ENCODE data around the gene PSME1.

The PSME1 gene

GRCh38 chr14:24113379-24113800 lies 22.6 kb upstream of the PSME1 start:
- H3K36me3 ChIP-seq (replicated peaks; ENCODE audit: insufficient read depth, low read length) = no peaks in the 10 kb centered on the region
- peaks cover 22% of the 10 kb centered on the region for H3F3A ChIP-seq (ENCODE audit: insufficient read depth, low read length)
- H3K79me2 ChIP-seq (ENCODE audit: low read length) = peaks cover 13% of the 10 kb centered on the region
- H3K9me3 ChIP-seq (replicated peaks; ENCODE audit: insufficient read depth, low read length) = no peaks in the 10 kb centered on the region
- peak overlapping the region; percentile 100 for H3K27ac ChIP-seq (ENCODE audit: low read length)
- no peaks in the 10 kb centered on the region for H3K27me3 ChIP-seq (replicated peaks; ENCODE audit: insufficient read depth, low read length)
- H4K20me1 ChIP-seq (ENCODE audit: insufficient read depth, low read length) = no peaks in the 10 kb centered on the region
- peak overlapping the region; percentile 93 for H3K9ac ChIP-seq (ENCODE audit: low read length)
- peak overlapping the region; percentile 87 for H3K4me3 ChIP-seq (ENCODE audit: low read length)
- H2AFZ ChIP-seq (ENCODE audit: low read length) = peak overlapping the region; percentile 58; the same call in 1 of the 2 replicates
- H3K4me1 ChIP-seq (ENCODE audit: low read length) = peaks cover 18% of the 10 kb centered on the region
- TF ChIP-seq EZH2 (optimal IDR thresholded peaks at IDR 0.05; ENCODE audit: low read depth, low read length) (no peak), EZH2phosphoT487 (IDR thresholded peaks at IDR 0.05; ENCODE audit: low read length) (no peak), CTCF (IDR thresholded peaks at IDR 0.05; ENCODE audit: low read length) (no peak)
- no peak for DNase-seq
- no peaks in the 10 kb centered on the region for H3K9me2 ChIP-seq (replicated peaks; ENCODE audit: insufficient read depth, low read length)
- H3K4me2 ChIP-seq (ENCODE audit: low read depth, low read length) = peak overlapping the region; percentile 84

- Histone ChIP-seq H3K9me3 (replicated peaks; ENCODE audit: insufficient read depth, low read length) (no peaks in the 10 kb centered on the region), H3K27ac (ENCODE audit: low read length) (peak overlapping the region; percentile 100), H3K27me3 (replicated peaks; ENCODE audit: insufficient read depth, low read length) (no peaks in the 10 kb centered on the region), H3K79me2 (ENCODE audit: low read length) (peaks cover 13% of the 10 kb centered on the region), H3F3A (ENCODE audit: insufficient read depth, low read length) (peaks cover 22% of the 10 kb centered on the region), H3K9ac (ENCODE audit: low read length) (peak overlapping the region; percentile 93), H3K36me3 (replicated peaks; ENCODE audit: insufficient read depth, low read length) (no peaks in the 10 kb centered on the region), H3K4me3 (ENCODE audit: low read length) (peak overlapping the region; percentile 87), H3K4me1 (ENCODE audit: low read length) (peaks cover 14% of the 10 kb centered on the region), H2AFZ (ENCODE audit: low read length) (peak overlapping the region; percentile 58; the same call in 1 of the 2 replicates), H4K20me1 (ENCODE audit: insufficient read depth, low read length) (no peaks in the 10 kb centered on the region), H3K9me2 (replicated peaks; ENCODE audit: insufficient read depth, low read length) (no peaks in the 10 kb centered on the region), H3K4me2 (ENCODE audit: low read depth, low read length) (peak overlapping the region; percentile 84)
- DNase-seq = peak; percentile 62
- no peak for TF ChIP-seq CTCF (IDR thresholded peaks at IDR 0.05; ENCODE audit: low read length)
- no peak for TF ChIP-seq EZH2phosphoT487 (IDR thresholded peaks at IDR 0.05; ENCODE audit: low read length)
- TF ChIP-seq EZH2 (optimal IDR thresholded peaks at IDR 0.05; ENCODE audit: low read depth, low read length) = no peak
These were observed 22.0 kb upstream of the PSME1 start for GRCh38 chr14:24113801-24114531.

- Histone ChIP-seq H3K9me2 (replicated peaks; ENCODE audit: insufficient read depth, low read length) (no peaks in the 10 kb centered on the region), H2AFZ (ENCODE audit: low read length) (peak within 1 kb of the TSS; percentile 58; the same call in 1 of the 2 replicates)
- TF ChIP-seq EZH2 (optimal IDR thresholded peaks at IDR 0.05; ENCODE audit: low read depth, low read length) = no peak
- TF ChIP-seq CTCF (IDR thresholded peaks at IDR 0.05; ENCODE audit: low read length) = no peak
- no peak for TF ChIP-seq EZH2phosphoT487 (IDR thresholded peaks at IDR 0.05; ENCODE audit: low read length)
These were observed 21.2 kb upstream of the PSME1 start, which contains the start of the genes DCAF11 and NRL for GRCh38 chr14:24114532-24115421. Gene DCAF11, plus strand, starts transcription at chr14:24114777. Its CDS starts 818 bp downstream, at chr14:24115595. Gene NRL, minus strand, starts transcription at chr14:24114949. Its CDS starts 32,101 bp downstream, at chr14:24082848.

More at GRCh38 chr14:24114532-24115421, 21.2 kb upstream of the PSME1 start, which contains the start of the genes DCAF11 and NRL:
- no peaks in the 10 kb centered on the region for H3K27me3 ChIP-seq (replicated peaks; ENCODE audit: insufficient read depth, low read length)
- peaks cover 9% of the 10 kb centered on the region for H3K4me1 ChIP-seq (ENCODE audit: low read length)
- H4K20me1 ChIP-seq (ENCODE audit: insufficient read depth, low read length) = no peaks in the 10 kb centered on the region
- peak within 1 kb of the TSS; percentile 100 for H3K27ac ChIP-seq (ENCODE audit: low read length)
- H3K79me2 ChIP-seq (ENCODE audit: low read length) = peaks cover 13% of the 10 kb centered on the region
- peak within 1 kb of the TSS; percentile 93 for H3K9ac ChIP-seq (ENCODE audit: low read length)
- peak; percentile 97 for DNase-seq
- H3K36me3 ChIP-seq (replicated peaks; ENCODE audit: insufficient read depth, low read length) = no peaks in the 10 kb centered on the region
- H3K4me3 ChIP-seq (ENCODE audit: low read length) = peak within 1 kb of the TSS; percentile 87
- peak within 1 kb of the TSS; percentile 84 for H3K4me2 ChIP-seq (ENCODE audit: low read depth, low read length)
- peaks cover 20% of the 10 kb centered on the region for H3F3A ChIP-seq (ENCODE audit: insufficient read depth, low read length)
- H3K9me3 ChIP-seq (replicated peaks; ENCODE audit: insufficient read depth, low read length) = no peaks in the 10 kb centered on the region

All from MM.1S (cell line).